GM18508 (cell line): ENCODE measurements around the gene GPR101.

Experiments used
- ATAC-seq: cut with Tn5 transposase; IDR thresholded peaks from one replicate; pipeline ENCODE4 v1.9.1; 2021; ENCODE audit warnings: moderate number of reproducible peaks; ENCODE audit not compliant: insufficient read depth, unreplicated experiment

GPR101 gene

GRCh38 chrX:137033774-137034507 is at the start of gene GPR101:
Gene GPR101, minus strand, starts transcription at chrX:137033995. Its CDS starts 2,321 bp downstream, at chrX:137031674.
- ATAC-seq: no peak

GRCh38 chrX:137081239-137081638 is 47.4 kb upstream of the GPR101 start:
- no peak for ATAC-seq

- no peak for ATAC-seq
Observed at GRCh38 chrX:137072396-137072795, 38.6 kb upstream of the GPR101 start.

GRCh38 chrX:137071596-137071995 is 37.8 kb upstream of the GPR101 start:
- no peak for ATAC-seq

- no peak for ATAC-seq
Observed at GRCh38 chrX:137067147-137067546, 33.4 kb upstream of the GPR101 start.

- ATAC-seq: no peak
Observed at GRCh38 chrX:137062915-137063617, 29.3 kb upstream of the GPR101 start.

- ATAC-seq: no peak
Observed at GRCh38 chrX:137058339-137059127, 24.7 kb upstream of the GPR101 start.

- ATAC-seq: no peak
Observed at GRCh38 chrX:137052643-137053235, 18.9 kb upstream of the GPR101 start.

GRCh38 chrX:137051978-137052642 is 18.3 kb upstream of the GPR101 start:
- peak; percentile 74 for ATAC-seq

GRCh38 chrX:137044893-137045292 is 11.1 kb upstream of the GPR101 start:
- ATAC-seq: no peak

- ATAC-seq: no peak
Observed at GRCh38 chrX:137043736-137044135, 9.9 kb upstream of the GPR101 start.

- ATAC-seq: no peak
Observed at GRCh38 chrX:137041329-137041728, 7.5 kb upstream of the GPR101 start.

- no peak for ATAC-seq
Observed at GRCh38 chrX:137040113-137040794, 6.5 kb upstream of the GPR101 start.

- ATAC-seq: no peak
Observed at GRCh38 chrX:137034508-137034872, 695 bp upstream of the GPR101 start.

- ATAC-seq: no peak
Observed at GRCh38 chrX:137032841-137033773, 688 bp downstream of the GPR101 start.

- ATAC-seq: no peak
Observed at GRCh38 chrX:137032341-137032694, 1.5 kb downstream of the GPR101 start.

GRCh38 chrX:137031517-137032340 is 2.1 kb downstream of the GPR101 start:
- no peak for ATAC-seq

GRCh38 chrX:137031039-137031438 is 2.8 kb downstream of the GPR101 start:
- no peak for ATAC-seq
